SH-SY5Y (cell line): ENCODE results near the gene DHX35.

Source experiments
- GATA2 ChIP-seq: IDR thresholded peaks from 2 replicates; pipeline ENCODE4 v1.6.1; 2011; ENCODE audit warnings: mild to moderate bottlenecking, low read depth, low read length
- GATA3 ChIP-seq: IDR thresholded peaks from 2 replicates; pipeline ENCODE4 v1.6.1; 2011; ENCODE audit warnings: low read depth, mild to moderate bottlenecking, low read length, moderate library complexity

DNA sequence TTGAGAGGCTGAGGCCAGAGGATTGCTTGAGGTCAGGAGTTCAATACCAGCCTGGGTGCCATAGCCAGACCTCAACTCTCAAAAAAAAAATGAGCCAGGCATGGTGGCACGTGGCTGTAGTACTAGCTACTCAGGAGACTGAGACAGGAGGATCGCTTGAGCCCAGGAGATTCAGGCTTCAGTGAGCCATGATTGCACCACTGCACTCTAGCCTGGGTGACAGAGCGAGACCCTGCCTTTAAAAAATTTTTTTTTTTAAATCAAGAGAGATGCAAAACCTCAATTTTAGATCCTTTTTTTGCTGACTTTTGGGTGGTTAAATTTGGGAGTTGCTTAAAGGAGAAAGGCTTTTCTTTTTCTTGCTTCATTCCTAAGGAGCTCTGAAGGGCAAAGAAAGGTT lies 70.9 kb downstream of the DHX35 start:
- TF ChIP-seq GATA3 (no peak), GATA2 (no peak)
